ENCODE results near the gene MTFR2. TPM values are rescaled to one million over a fixed set of nuclear protein-coding genes. Genes with fewer than 3 reads are reported as not detected.

MTFR2 gene
- polyA plus RNA-seq, 1 of the 3 experiments (the other 2 are of a cell fraction), result 7.4 TPM

GRCh38 chr6:136184738-136185137 is 65.4 kb downstream of the MTFR2 start:
- H3K4me2 ChIP-seq, result no peak overlapping the region
- no peaks in the 10 kb centered on the region for H3F3A ChIP-seq (replicated peaks; ENCODE audit: insufficient read depth)
- DNase-seq, result no peak
- no peak overlapping the region for H3K4me3 ChIP-seq (ENCODE audit: low read depth in 2 of 2, low read length in 1 of 2)
- no peaks in the 10 kb centered on the region for H3K9me3 ChIP-seq
- H3K27ac ChIP-seq (ENCODE audit: low read depth in 2 of 2, low read length in 1 of 2), result no peak overlapping the region
- TF ChIP-seq NRF1 (IDR thresholded peaks at IDR 0.05; ENCODE audit: low read depth, low read length), result no peak
- TF ChIP-seq ZBTB33 (IDR thresholded peaks at IDR 0.05; ENCODE audit: borderline replicate concordance, low read depth), result no peak
- no peak for TF ChIP-seq TAF1 (IDR thresholded peaks at IDR 0.05; ENCODE audit: borderline replicate concordance, low read depth, low read length)
- CTCF ChIA-PET, result interaction anchor here (0.6 to 0.7 kb wide), 2 partner anchors 40 to 323 kb away, joined by 3 read pairs; no protein-coding TSS in a partner anchor
- H2AFZ ChIP-seq (ENCODE audit: low read depth), result no peak overlapping the region
- POLR2A ChIA-PET, result no interaction called here
- peaks cover 0 to 2% of the 10 kb centered on the region in 2 experiments; a peak in 1 of 4 replicates for H3K4me1 ChIP-seq (ENCODE audit: control insufficient read depth in 1 of 2, insufficient read depth in 2 of 2, low read depth in 1 of 2, low read length in 1 of 2)
- no peaks in the 10 kb centered on the region for H4K20me1 ChIP-seq (ENCODE audit: insufficient read depth)
- no peaks in the 10 kb centered on the region for H3K27me3 ChIP-seq (ENCODE audit: insufficient read depth)
- no peaks in the 10 kb centered on the region for H3K79me2 ChIP-seq (ENCODE audit: insufficient read depth)
- no peak overlapping the region for H3K9ac ChIP-seq
- peaks cover 5% of the 10 kb centered on the region in 2 experiments for H3K36me3 ChIP-seq (replicated peaks in 1 of 2; ENCODE audit: control insufficient read depth in 1 of 2, insufficient read depth in 2 of 2, low read length in 1 of 2)
- WGBS (ENCODE audit: low lambda C conversion rate), result 80% methylated on average over 1 of the region's 1 CpG
- no peaks in the 10 kb centered on the region for H3K9me2 ChIP-seq

GRCh38 chr6:136181861-136182260 is 68.2 kb downstream of the MTFR2 start:
- TF ChIP-seq TAF1 (IDR thresholded peaks at IDR 0.05; ENCODE audit: borderline replicate concordance, low read depth, low read length), result no peak
- Histone ChIP-seq H2AFZ (ENCODE audit: low read depth) (no peak overlapping the region), H3K4me1 (ENCODE audit: control insufficient read depth in 1 of 2, insufficient read depth in 2 of 2, low read depth in 1 of 2, low read length in 1 of 2) (peaks cover 0 to 2% of the 10 kb centered on the region in 2 experiments; a peak in 1 of 4 replicates), H3K9me3 (no peaks in the 10 kb centered on the region), H3K79me2 (ENCODE audit: insufficient read depth) (no peaks in the 10 kb centered on the region), H3F3A (replicated peaks; ENCODE audit: insufficient read depth) (no peaks in the 10 kb centered on the region), H4K20me1 (ENCODE audit: insufficient read depth) (no peaks in the 10 kb centered on the region), H3K9me2 (no peaks in the 10 kb centered on the region), H3K4me3 (ENCODE audit: low read depth in 2 of 2, low read length in 1 of 2) (no peak overlapping the region), H3K27ac (ENCODE audit: low read depth in 2 of 2, low read length in 1 of 2) (no peak overlapping the region), H3K9ac (no peak overlapping the region), H3K36me3 (replicated peaks in 1 of 2; ENCODE audit: control insufficient read depth in 1 of 2, insufficient read depth in 2 of 2, low read length in 1 of 2) (peaks cover 1 to 3% of the 10 kb centered on the region in 2 experiments), H3K27me3 (ENCODE audit: insufficient read depth) (no peaks in the 10 kb centered on the region), H3K4me2 (no peak overlapping the region)
- DNase-seq, result no peak
- WGBS (ENCODE audit: low lambda C conversion rate), result 90% methylated on average over 1 of the region's 1 CpG
- POLR2A ChIA-PET, result no interaction called here
- CTCF ChIA-PET, result no interaction called here

GRCh38 chr6:136181512-136181833 is 68.6 kb downstream of the MTFR2 start:
- H4K20me1 ChIP-seq (ENCODE audit: insufficient read depth), result no peaks in the 10 kb centered on the region
- H3K4me3 ChIP-seq (ENCODE audit: low read depth in 2 of 2, low read length in 1 of 2), result no peak overlapping the region
- H3K27ac ChIP-seq (ENCODE audit: low read depth in 2 of 2, low read length in 1 of 2), result no peak overlapping the region
- H3K36me3 ChIP-seq (replicated peaks in 1 of 2; ENCODE audit: control insufficient read depth in 1 of 2, insufficient read depth in 2 of 2, low read length in 1 of 2), result peaks cover 0 to 3% of the 10 kb centered on the region in 2 experiments
- ChIA-PET CTCF (no interaction called here), POLR2A (no interaction called here)
- H3K9me3 ChIP-seq, result no peaks in the 10 kb centered on the region
- TF ChIP-seq MXI1 (IDR thresholded peaks at IDR 0.05; ENCODE audit: low read depth, low read length), result no peak
- 95% methylated on average over 1 of the region's 1 CpG for WGBS (ENCODE audit: low lambda C conversion rate)
- H2AFZ ChIP-seq (ENCODE audit: low read depth), result no peak overlapping the region
- no peaks in the 10 kb centered on the region for H3K79me2 ChIP-seq (ENCODE audit: insufficient read depth)
- peaks cover 0 to 2% of the 10 kb centered on the region in 2 experiments; a peak in 1 of 4 replicates for H3K4me1 ChIP-seq (ENCODE audit: control insufficient read depth in 1 of 2, insufficient read depth in 2 of 2, low read depth in 1 of 2, low read length in 1 of 2)
- no peaks in the 10 kb centered on the region for H3K27me3 ChIP-seq (ENCODE audit: insufficient read depth)
- H3K4me2 ChIP-seq, result no peak overlapping the region
- H3F3A ChIP-seq (replicated peaks; ENCODE audit: insufficient read depth), result no peaks in the 10 kb centered on the region
- DNase-seq, result no peak
- H3K9ac ChIP-seq, result no peak overlapping the region
- H3K9me2 ChIP-seq, result no peaks in the 10 kb centered on the region

Other genes with a start within 250 kb of the MTFR2 start
- 21.9 and 30.4 TPM in 2 replicates for gene BCLAF1, start 39.5 kb upstream of the MTFR2 start, polyA plus RNA-seq (2012; rRNA removed)